PC-3 (cell line): ENCODE results near the gene GBP1. TPM values are rescaled to one million over a fixed set of nuclear protein-coding genes. Genes with fewer than 3 reads are reported as not detected.
"Not testable (repeated sequence)": the region's sequence is repeated elsewhere in the genome, so short reads cannot be mapped to it uniquely, and the experiment has no call there.

Experiments used
- ATAC-seq: fragments of 200-7000 bp; cut with Tn5 transposase; 2 replicates; pipeline ENCODE4 v1.9.1; 2020; ENCODE audit warnings: mild to moderate bottlenecking, moderate library complexity
- BruUV-seq: library from RNA; stranded (reverse); fragments of 400-500 nt; replicated peaks from 2 replicates; lab custom pipeline; 2021; lab: Mats Ljungman, UMichigan
- CTCF ChIA-PET: fragments of 300-600 bp; sonication (Branson Sonifier 250); formaldehyde crosslinking; loops from one replicate; lab custom pipeline; 2022; ENCODE audit warnings: antibody characterized with exemption; lab: Charles Lee
- POLR2A ChIA-PET: fragments of 300-600 bp; sonication (Branson Sonifier 250); formaldehyde crosslinking; loops from one replicate; lab custom pipeline; 2022; ENCODE audit warnings: antibody characterized with exemption; ENCODE audit not compliant: unreplicated experiment; lab: Charles Lee
- DNase-seq: peaks from one replicate; pipeline ENCODE4 v3.0.0-alpha.2; 2015
- H2AFZ ChIP-seq: fragments of 300-600 bp; sonication (generic); 2 replicates; pipeline ENCODE4 v1.6.0; 2016; ENCODE audit warnings: antibody characterized with exemption, low read length
- H3F3A ChIP-seq: fragments of 300-600 bp; sonication (generic); one replicate; pipeline ENCODE4 v1.6.0; 2017; ENCODE audit warnings: antibody characterized with exemption, low read length, control low read depth, mild to moderate bottlenecking; ENCODE audit not compliant: unreplicated experiment
- H3K27ac ChIP-seq: fragments of 300-600 bp; sonication (generic); 2 replicates; pipeline ENCODE4 v1.5.1; 2016; ENCODE audit warnings: mild to moderate bottlenecking, low read length
- H3K27me3 ChIP-seq: fragments of 300-600 bp; sonication (generic); 2 replicates; pipeline ENCODE4 v1.6.1; 2016; ENCODE audit warnings: low read length, mixed read lengths
- H3K36me3 ChIP-seq: fragments of 300-600 bp; sonication (generic); 2 replicates; pipeline ENCODE4 v1.6.1; 2016; ENCODE audit warnings: low read depth, mixed run types, low read length, mixed read lengths
- H3K4me1 ChIP-seq: fragments of 300-600 bp; sonication (generic); 2 replicates; pipeline ENCODE4 v1.5.1; 2016; ENCODE audit warnings: low read length; ENCODE audit not compliant: insufficient read depth
- H3K4me2 ChIP-seq: fragments of 300-600 bp; sonication (generic); 2 replicates; pipeline ENCODE4 v1.6.0; 2016; ENCODE audit warnings: low read length
- H3K4me3 ChIP-seq: fragments of 300-600 bp; sonication (generic); 2 replicates; pipeline ENCODE4 v1.5.1; 2016; ENCODE audit warnings: mild to moderate bottlenecking, low read length, mixed read lengths
- H3K79me2 ChIP-seq: fragments of 300-600 bp; sonication (generic); 2 replicates; pipeline ENCODE4 v1.6.1; 2017; ENCODE audit warnings: low read length, mixed read lengths
- H3K9ac ChIP-seq: fragments of 300-600 bp; sonication (generic); 2 replicates; pipeline ENCODE4 v1.6.0; 2016; ENCODE audit warnings: mild to moderate bottlenecking, low read length
- H3K9me2 ChIP-seq: fragments of 300-600 bp; sonication (generic); replicated peaks from 2 replicates; pipeline ENCODE4 v1.6.1; 2016; ENCODE audit warnings: mixed run types, low read length, mixed read lengths
- H3K9me3 ChIP-seq: fragments of 300-600 bp; sonication (generic); 2 replicates; pipeline ENCODE4 v1.6.1; 2016; ENCODE audit warnings: low read length, mixed read lengths
- H4K20me1 ChIP-seq: fragments of 300-600 bp; sonication (generic); 2 replicates; pipeline ENCODE4 v1.6.1; 2016; ENCODE audit warnings: low read length, mixed read lengths
- EZH2 ChIP-seq: fragments of 300-600 bp; sonication (generic); IDR thresholded peaks from one replicate; pipeline ENCODE4 v1.6.1; 2017; ENCODE audit warnings: antibody characterized with exemption, mild to moderate bottlenecking, low read length; ENCODE audit not compliant: unreplicated experiment
- EZH2phosphoT487 ChIP-seq: fragments of 300-600 bp; sonication (generic); IDR thresholded peaks from 2 replicates; pipeline ENCODE4 v1.6.1; 2018; ENCODE audit warnings: mild to moderate bottlenecking, antibody characterized with exemption, low read length, borderline replicate concordance
- intact Hi-C: fragments of 100-400 bp; cut with micrococcal nuclease; formaldehyde crosslinking; loops from 2 replicates; pipeline ENCODE4 v1.9.0; 2023
- total RNA-seq: library from RNA; depleted of rRNA; stranded (reverse); fragments of >200 nt; gene quantifications from 2 replicates; pipeline ENCODE4 v1.2.3, GENCODE V29; 2014
- TF ChIP-seq, protein P1 (sequence below): fragments of 300-600 bp; sonication (generic); conservative IDR thresholded peaks from 2 replicates; pipeline ENCODE4 v1.5.1; 2017; ENCODE audit warnings: antibody characterized with exemption, low read depth, mild to moderate bottlenecking, low read length

Gene GBP1
- total RNA-seq, 1 experiment from 2014 or later = 1.0 TPM

DNA sequence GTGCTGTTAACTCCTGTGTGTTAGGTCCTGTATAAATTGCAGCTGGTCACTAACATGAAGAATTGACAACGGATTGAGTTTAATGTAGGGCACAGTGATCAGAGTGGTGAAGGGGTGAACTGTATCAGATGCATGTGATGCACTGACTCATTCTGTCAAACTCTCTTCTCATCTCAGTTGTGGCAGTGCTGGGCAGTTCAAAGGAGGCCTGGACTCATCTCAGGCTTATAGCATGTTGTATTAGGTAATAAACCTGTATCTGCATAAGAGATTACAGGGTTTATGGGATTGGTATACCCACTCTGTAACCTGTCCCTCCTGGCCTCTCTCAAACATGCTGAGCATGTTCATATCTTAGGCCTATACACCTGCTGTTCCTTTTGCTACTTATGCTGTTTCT lies 29.9 kb downstream of the GBP1 start:
- Histone ChIP-seq H3K9me2 (no peaks in the 10 kb centered on the region), H3K4me1 (peaks cover 5% of the 10 kb centered on the region), H3F3A (no peaks in the 10 kb centered on the region), H4K20me1 (no peaks in the 10 kb centered on the region), H3K9ac (no peak overlapping the region), H3K4me2 (no peak overlapping the region), H3K36me3 (no peaks in the 10 kb centered on the region), H3K27me3 (no peaks in the 10 kb centered on the region), H3K9me3 (no peaks in the 10 kb centered on the region), H3K4me3 (no peak overlapping the region), H3K27ac (no peak overlapping the region), H3K79me2 (no peaks in the 10 kb centered on the region), H2AFZ (no peak overlapping the region)
- TF ChIP-seq, protein P1, sequence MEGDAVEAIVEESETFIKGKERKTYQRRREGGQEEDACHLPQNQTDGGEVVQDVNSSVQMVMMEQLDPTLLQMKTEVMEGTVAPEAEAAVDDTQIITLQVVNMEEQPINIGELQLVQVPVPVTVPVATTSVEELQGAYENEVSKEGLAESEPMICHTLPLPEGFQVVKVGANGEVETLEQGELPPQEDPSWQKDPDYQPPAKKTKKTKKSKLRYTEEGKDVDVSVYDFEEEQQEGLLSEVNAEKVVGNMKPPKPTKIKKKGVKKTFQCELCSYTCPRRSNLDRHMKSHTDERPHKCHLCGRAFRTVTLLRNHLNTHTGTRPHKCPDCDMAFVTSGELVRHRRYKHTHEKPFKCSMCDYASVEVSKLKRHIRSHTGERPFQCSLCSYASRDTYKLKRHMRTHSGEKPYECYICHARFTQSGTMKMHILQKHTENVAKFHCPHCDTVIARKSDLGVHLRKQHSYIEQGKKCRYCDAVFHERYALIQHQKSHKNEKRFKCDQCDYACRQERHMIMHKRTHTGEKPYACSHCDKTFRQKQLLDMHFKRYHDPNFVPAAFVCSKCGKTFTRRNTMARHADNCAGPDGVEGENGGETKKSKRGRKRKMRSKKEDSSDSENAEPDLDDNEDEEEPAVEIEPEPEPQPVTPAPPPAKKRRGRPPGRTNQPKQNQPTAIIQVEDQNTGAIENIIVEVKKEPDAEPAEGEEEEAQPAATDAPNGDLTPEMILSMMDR = no peak
- TF ChIP-seq EZH2 = no peak
- no peak for TF ChIP-seq EZH2phosphoT487
- BruUV-seq = no TSS peak
- POLR2A ChIA-PET = no interaction called here
- ATAC-seq (no peak), DNase-seq (no peak)
- intact Hi-C loops = no loop called here
- CTCF ChIA-PET = no interaction called here

DNA sequence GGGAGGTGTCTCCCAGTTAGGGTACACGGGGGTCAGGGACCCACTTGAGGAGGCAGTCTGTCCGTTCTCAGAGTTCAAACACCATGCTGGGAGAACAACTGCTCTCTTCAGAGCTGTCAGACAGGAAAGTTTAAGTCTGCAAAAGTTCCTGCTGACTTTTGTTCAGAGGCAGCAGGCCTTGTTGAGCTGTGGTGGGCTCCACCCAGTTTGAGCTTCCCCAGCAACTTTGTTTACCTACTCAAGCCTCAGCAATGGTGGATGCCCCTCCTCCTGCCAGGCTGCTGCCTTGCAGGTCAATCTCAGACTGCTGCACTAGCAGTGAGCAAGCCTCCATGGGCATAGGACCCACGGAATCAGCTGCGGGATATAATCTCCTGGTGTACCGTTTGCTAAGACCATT lies 31.0 kb downstream of the GBP1 start:
- H3K27ac ChIP-seq, H3K9ac ChIP-seq, H3F3A ChIP-seq, H3K4me1 ChIP-seq, H3K36me3 ChIP-seq, H3K9me3 ChIP-seq, H3K4me2 ChIP-seq, H4K20me1 ChIP-seq, H3K79me2 ChIP-seq, POLR2A ChIA-PET, CTCF ChIA-PET, H3K4me3 ChIP-seq, DNase-seq, H3K9me2 ChIP-seq, BruUV-seq, H2AFZ ChIP-seq, ATAC-seq, intact Hi-C loops, H3K27me3 ChIP-seq: not testable (repeated sequence)

DNA sequence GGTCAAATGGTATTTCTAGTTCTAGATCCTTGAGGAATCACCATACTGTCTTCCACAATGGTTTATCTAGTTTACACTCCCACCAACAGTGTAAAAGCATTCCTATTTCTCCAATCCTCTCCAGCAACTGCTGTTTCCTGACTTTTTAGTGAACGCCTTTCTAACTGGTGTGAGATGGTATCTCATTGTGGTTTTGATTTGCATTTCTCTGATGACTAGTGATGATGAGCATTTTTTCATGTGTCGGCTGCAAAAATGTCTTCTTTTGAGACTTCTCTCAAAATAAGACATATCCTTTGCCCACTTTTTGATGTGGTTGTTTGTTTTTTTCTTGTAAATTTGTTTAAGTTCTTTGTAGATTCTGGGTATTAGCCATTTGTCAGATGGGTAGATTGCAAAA lies 36.0 kb downstream of the GBP1 start:
- DNase-seq, H2AFZ ChIP-seq, intact Hi-C loops, H3K79me2 ChIP-seq, H3K9me2 ChIP-seq, ATAC-seq, BruUV-seq, H3K27me3 ChIP-seq, H3K9ac ChIP-seq, CTCF ChIA-PET, H3F3A ChIP-seq, H3K9me3 ChIP-seq, H3K4me1 ChIP-seq, H4K20me1 ChIP-seq, H3K4me2 ChIP-seq, H3K36me3 ChIP-seq, H3K4me3 ChIP-seq, POLR2A ChIA-PET, H3K27ac ChIP-seq: not testable (repeated sequence)

DNA sequence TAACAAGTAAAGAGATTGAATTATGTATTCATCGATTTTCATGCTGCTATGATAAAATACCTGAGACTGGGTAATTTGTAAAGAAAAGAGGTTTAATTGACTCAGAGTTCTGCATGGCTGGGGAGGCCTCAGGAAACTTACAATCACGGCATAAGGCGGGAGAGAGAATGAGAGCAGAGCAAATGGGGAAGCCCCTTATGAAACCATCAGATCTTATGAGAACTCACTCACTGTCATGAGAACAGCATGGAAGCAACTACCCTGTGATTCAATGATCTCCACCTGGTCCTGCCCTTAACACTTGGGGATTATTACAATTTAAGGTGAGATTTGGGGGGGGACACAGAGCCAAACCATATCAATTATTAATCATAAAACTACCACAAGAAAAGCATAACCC lies 39.1 kb downstream of the GBP1 start:
- TF ChIP-seq EZH2phosphoT487 (no peak), EZH2 (no peak)
- TF ChIP-seq, protein P1 = no peak
- H3K9me3 ChIP-seq = no peaks in the 10 kb centered on the region
- intact Hi-C loops = no loop called here
- H4K20me1 ChIP-seq = no peaks in the 10 kb centered on the region
- ChIA-PET CTCF (no interaction called here), POLR2A (no interaction called here)
- H2AFZ ChIP-seq = no peak overlapping the region
- no peak for ATAC-seq
- no peak overlapping the region for H3K4me2 ChIP-seq
- H3K27me3 ChIP-seq = no peaks in the 10 kb centered on the region
- no peaks in the 10 kb centered on the region for H3K36me3 ChIP-seq
- no peak overlapping the region for H3K9ac ChIP-seq
- peaks cover 12% of the 10 kb centered on the region for H3K4me1 ChIP-seq
- DNase-seq = no peak
- no TSS peak for BruUV-seq
- no peak overlapping the region for H3K27ac ChIP-seq
- H3K9me2 ChIP-seq = no peaks in the 10 kb centered on the region
- H3K4me3 ChIP-seq = no peak overlapping the region
- peaks cover 7% of the 10 kb centered on the region for H3K79me2 ChIP-seq
- no peaks in the 10 kb centered on the region for H3F3A ChIP-seq
